ENCODE measurements around the gene COG1. TPM values are rescaled to one million over a fixed set of nuclear protein-coding genes. Genes with fewer than 3 reads are reported as not detected.

Gene COG1
- total and polyA plus RNA-seq, 2 donors (not counting 3 experiments of a cell fraction or from before 2014, with no cell fraction given) = 26.2 to 39.0 TPM

DNA sequence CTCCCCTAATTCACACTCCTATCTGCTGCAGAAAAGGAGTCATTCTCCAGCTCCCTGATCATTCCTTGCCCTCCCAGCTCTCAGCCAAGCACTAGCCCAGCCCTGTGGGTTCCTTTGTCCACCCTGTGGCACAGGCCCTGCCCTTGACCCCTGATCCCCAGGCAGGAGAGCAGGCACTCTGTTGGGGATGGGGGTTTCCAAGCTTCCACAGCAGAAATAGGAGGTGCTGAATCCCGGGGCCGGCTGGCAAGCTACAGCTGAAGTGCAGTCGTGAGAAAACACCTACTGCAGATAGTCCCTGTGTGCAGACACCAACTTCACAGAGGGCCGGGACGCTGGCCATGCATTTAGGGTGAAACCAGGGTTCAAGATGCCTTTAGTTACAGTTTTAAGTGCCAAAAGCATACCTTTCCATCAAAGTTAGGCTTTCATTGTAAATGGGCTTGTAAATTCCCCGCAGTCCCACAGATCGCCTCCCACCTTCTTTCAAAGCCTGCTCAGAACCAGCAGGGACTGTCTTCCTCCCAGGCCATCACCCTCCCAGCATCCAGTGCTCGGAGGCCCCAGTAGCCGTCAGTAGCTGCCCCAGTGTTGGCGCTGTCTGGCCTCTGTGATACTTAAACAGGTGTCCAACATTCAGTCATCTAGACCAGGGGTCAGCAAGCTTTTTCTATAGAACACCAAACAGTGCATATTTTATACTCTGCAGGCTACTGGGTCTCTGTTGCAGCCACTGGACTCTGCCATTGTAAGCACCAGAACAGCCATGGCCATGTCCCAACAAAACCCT lies 58.2 kb downstream of the COG1 start:
- no TSS peak for BruUV-seq (replicated peaks)
- dilution Hi-C loops (cut with MboI; ENCODE audit: extremely low pct_ligation_motif_present, low sequenced_read_pairs) = no loop called here
- Histone ChIP-seq H3K9me1 (replicated peaks; ENCODE audit: control insufficient read depth, extremely low read depth, insufficient read depth, low read length) (no peaks in the 10 kb centered on the region), H3K4me1 (ENCODE audit: control insufficient read depth, extremely low read depth, insufficient read depth, low read length) (no peaks in the 10 kb centered on the region), H3K27me3 (ENCODE audit: control insufficient read depth in 2 of 2, insufficient read depth in 2 of 2, low read length in 2 of 2) (no peaks in the 10 kb centered on the region), H3K4me3 (replicated peaks in 1 of 3; ENCODE audit: insufficient read depth in 1 of 3, low read depth in 1 of 3, low read length in 3 of 3) (no peak overlapping the region), H3K4me2 (ENCODE audit: insufficient read depth, low read length) (no peak overlapping the region), H2AFZ (ENCODE audit: low read depth, low read length) (no peak overlapping the region), H3K36me3 (ENCODE audit: control insufficient read depth in 2 of 2, extremely low read depth in 1 of 2, insufficient read depth in 2 of 2, low read length in 2 of 2) (peaks cover 0 to 2% of the 10 kb centered on the region in 2 experiments), H3K9me3 (replicated peaks; ENCODE audit: control insufficient read depth, insufficient read depth, low read length) (no peaks in the 10 kb centered on the region), H3K27ac (ENCODE audit: insufficient read depth, low read depth, low read length) (no peak overlapping the region), H3K79me2 (ENCODE audit: control insufficient read depth, insufficient read depth, low read length) (no peaks in the 10 kb centered on the region), H4K20me1 (replicated peaks; ENCODE audit: control insufficient read depth, extremely low read depth, insufficient read depth, low read length) (no peaks in the 10 kb centered on the region), H3K9ac (replicated peaks; ENCODE audit: extremely low read depth, insufficient read depth, low read length) (no peak overlapping the region)
- POLR2A ChIA-PET = no interaction called here
- intact Hi-C loops (cut with micrococcal nuclease) = no loop called here
- TF ChIP-seq JUN (IDR thresholded peaks at IDR 0.05; ENCODE audit: borderline replicate concordance, insufficient read depth, insufficient read length, low read depth) = no peak
- no peak for DNase-seq (ENCODE audit: low read depth, low spot score)
- CTCF ChIA-PET = interaction anchor here (1.1 to 7.4 kb wide), 5 partner anchors 9 to 694 kb away, joined by 3 to 73 read pairs (median 6); no protein-coding TSS in a partner anchor
- FAIRE-seq = no peak

GRCh38 chr17:73251871-73252270 lies 59.0 kb downstream of the COG1 start:
- Histone ChIP-seq H4K20me1 (replicated peaks; ENCODE audit: control insufficient read depth, extremely low read depth, insufficient read depth, low read length) (no peaks in the 10 kb centered on the region), H3K4me1 (ENCODE audit: control insufficient read depth, extremely low read depth, insufficient read depth, low read length) (no peaks in the 10 kb centered on the region), H3K27ac (ENCODE audit: insufficient read depth, low read depth, low read length) (no peak overlapping the region), H3K4me2 (ENCODE audit: insufficient read depth, low read length) (no peak overlapping the region), H3K36me3 (ENCODE audit: control insufficient read depth in 2 of 2, extremely low read depth in 1 of 2, insufficient read depth in 2 of 2, low read length in 2 of 2) (peaks cover 0 to 2% of the 10 kb centered on the region in 2 experiments), H3K4me3 (replicated peaks in 1 of 3; ENCODE audit: insufficient read depth in 1 of 3, low read depth in 1 of 3, low read length in 3 of 3) (no peak overlapping the region), H3K27me3 (ENCODE audit: control insufficient read depth in 2 of 2, insufficient read depth in 2 of 2, low read length in 2 of 2) (no peaks in the 10 kb centered on the region), H2AFZ (ENCODE audit: low read depth, low read length) (no peak overlapping the region), H3K79me2 (ENCODE audit: control insufficient read depth, insufficient read depth, low read length) (no peaks in the 10 kb centered on the region), H3K9me3 (replicated peaks; ENCODE audit: control insufficient read depth, insufficient read depth, low read length) (no peaks in the 10 kb centered on the region), H3K9me1 (replicated peaks; ENCODE audit: control insufficient read depth, extremely low read depth, insufficient read depth, low read length) (no peaks in the 10 kb centered on the region), H3K9ac (replicated peaks; ENCODE audit: extremely low read depth, insufficient read depth, low read length) (no peak overlapping the region)
- intact Hi-C loops (cut with micrococcal nuclease) = no loop called here
- no peak for TF ChIP-seq JUN (IDR thresholded peaks at IDR 0.05; ENCODE audit: borderline replicate concordance, insufficient read depth, insufficient read length, low read depth)
- TF ChIP-seq CTCF (IDR thresholded peaks at IDR 0.05; ENCODE audit: extremely low read depth in 1 of 2, insufficient read depth in 1 of 2, low read depth in 1 of 2, low read length in 2 of 2) = no peak
- no peak for TF ChIP-seq GATA2 (IDR thresholded peaks at IDR 0.05; ENCODE audit: insufficient read depth, insufficient read length, low read depth, low read length)
- no peak for TF ChIP-seq POLR2A (IDR thresholded peaks at IDR 0.05; ENCODE audit: low read depth, low read length)
- TF ChIP-seq EZH2 (IDR thresholded peaks at IDR 0.05; ENCODE audit: borderline replicate concordance, low read depth, low read length, severe bottlenecking) = no peak
- no peak for TF ChIP-seq POLR2AphosphoS5 (IDR thresholded peaks at IDR 0.05; ENCODE audit: insufficient read depth, low read depth, low read length)
- TF ChIP-seq, protein P1, sequence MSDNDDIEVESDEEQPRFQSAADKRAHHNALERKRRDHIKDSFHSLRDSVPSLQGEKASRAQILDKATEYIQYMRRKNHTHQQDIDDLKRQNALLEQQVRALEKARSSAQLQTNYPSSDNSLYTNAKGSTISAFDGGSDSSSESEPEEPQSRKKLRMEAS (IDR thresholded peaks at IDR 0.05; ENCODE audit: insufficient read depth, insufficient read length) = no peak
- TF ChIP-seq FOS (IDR thresholded peaks at IDR 0.05; ENCODE audit: borderline replicate concordance, insufficient read depth, low read length) = no peak
- TF ChIP-seq MYC (IDR thresholded peaks at IDR 0.05; ENCODE audit: low read depth, low read length) = no peak
- BruUV-seq (replicated peaks) = no TSS peak
- DNase-seq (ENCODE audit: low read depth, low spot score) (no peak), FAIRE-seq (no peak)
- ChIA-PET POLR2A (no interaction called here), CTCF (interaction anchor here (1.5 to 7.4 kb wide), 4 partner anchors 118 to 695 kb away, joined by 4 to 73 read pairs (median 58); no protein-coding TSS in a partner anchor)
- dilution Hi-C loops (cut with MboI; ENCODE audit: extremely low pct_ligation_motif_present, low sequenced_read_pairs) = no loop called here

All from endothelial cell of umbilical vein (primary cell).